GM12878 (cell line): ENCODE results near the gene SBNO2. TPM values are rescaled to one million over a fixed set of nuclear protein-coding genes. Genes with fewer than 3 reads are reported as not detected.

Experiments
- ATAC-seq: fragments of 200-7000 bp; cut with Tn5 transposase; 3 replicates; pipeline ENCODE4 v1.9.1; 2020; ENCODE audit warnings: mild to moderate bottlenecking, moderate library complexity
- BruUV-seq: library from RNA; stranded (reverse); fragments of 400-500 nt; replicated peaks from 2 replicates; lab custom pipeline; 2021; lab: Mats Ljungman, UMichigan
- CTCF ChIA-PET: fragments of 300-600 bp; sonication (Branson Sonifier 250); formaldehyde crosslinking; extraction: SDS; loops from one replicate; lab custom pipeline; 2021; ENCODE audit warnings: inconsistent platforms; lab: Yijun Ruan, JAX
- POLR2A ChIA-PET: fragments of 350-600 bp; formaldehyde crosslinking; extraction: SDS; loops from one replicate; lab custom pipeline; 2021; ENCODE audit warnings: inconsistent platforms; lab: Charles Lee
- RAD21 ChIA-PET: fragments of 300-600 bp; sonication (Branson Sonifier 250); formaldehyde crosslinking; loops from one replicate; lab custom pipeline; 2023; ENCODE audit warnings: antibody characterized with exemption; ENCODE audit not compliant: unreplicated experiment; lab: Charles Lee
- SMC1A ChIA-PET: fragments of 300-600 bp; sonication (Branson Sonifier 250); formaldehyde crosslinking; loops from one replicate; lab custom pipeline; 2023; ENCODE audit not compliant: unreplicated experiment, uncharacterized antibody; lab: Charles Lee
- DNase-seq: peaks from one replicate; pipeline ENCODE4 v3.0.0-alpha.2; 2011; ENCODE audit warnings: low read depth, low spot score
- FAIRE-seq: peaks from 3 replicates; lab custom pipeline; 2011; peaks lifted over from hg19 to GRCh38; lab: Jason Lieb, UNC
- H2AFZ ChIP-seq: 2 replicates; pipeline ENCODE4 v1.6.0; 2011; ENCODE audit warnings: low read depth, low read length, control low read depth; ENCODE audit not compliant: control insufficient read depth
- H3K27ac ChIP-seq: 2 replicates; pipeline ENCODE4 v1.5.1; 2011; ENCODE audit warnings: control low read depth; ENCODE audit not compliant: control insufficient read depth, insufficient read depth
- H3K27me3 ChIP-seq, 2 experiments: replicated peaks in 1 of 2; 2 replicates each; pipeline versions ENCODE4 v1.6.0 to v1.6.1; 2011; ENCODE audit warnings: low read length in 1 of 2; ENCODE audit not compliant: control insufficient read depth in 2 of 2, insufficient read depth in 2 of 2
- H3K36me3 ChIP-seq, 2 experiments: 2 replicates each; pipeline ENCODE4 v1.5.1; 2011; ENCODE audit warnings: low read length in 1 of 2; ENCODE audit not compliant: control insufficient read depth in 2 of 2, insufficient read depth in 2 of 2
- H3K4me1 ChIP-seq: 2 replicates; pipeline ENCODE4 v1.6.1; 2011; ENCODE audit warnings: mild to moderate bottlenecking, low read length, moderate library complexity, mixed read lengths; ENCODE audit not compliant: control insufficient read depth, insufficient read depth
- H3K4me2 ChIP-seq: 2 replicates; pipeline ENCODE4 v1.6.0; 2011; ENCODE audit warnings: control low read depth; ENCODE audit not compliant: control insufficient read depth, insufficient read depth
- H3K4me3 ChIP-seq: fragments of 200-600 bp; sonication (generic); 2 replicates; pipeline ENCODE4 v1.5.1; 2016
- H3K79me2 ChIP-seq: 2 replicates; pipeline ENCODE4 v1.6.0; 2011; ENCODE audit warnings: low read length; ENCODE audit not compliant: control insufficient read depth, insufficient read depth
- H3K9ac ChIP-seq: 2 replicates; pipeline ENCODE4 v1.8.0; 2011; ENCODE audit warnings: low read length, control low read depth, mixed read lengths; ENCODE audit not compliant: control insufficient read depth, insufficient read depth
- H3K9me3 ChIP-seq: replicated peaks from 3 replicates; pipeline ENCODE4 v1.5.1; 2011; ENCODE audit warnings: mild to moderate bottlenecking, low read length; ENCODE audit not compliant: control insufficient read depth, insufficient read depth
- H4K20me1 ChIP-seq: 2 replicates; pipeline ENCODE4 v1.6.0; 2011; ENCODE audit not compliant: control insufficient read depth, insufficient read depth
- ATF2 ChIP-seq: IDR thresholded peaks from 2 replicates; pipeline ENCODE4 v1.6.1; 2012; ENCODE audit warnings: low read length, inconsistent platforms
- CBX3 ChIP-seq: fragments of 200-600 bp; sonication (generic); IDR thresholded peaks from 2 replicates; pipeline ENCODE4 v1.6.1; 2016; ENCODE audit warnings: low read depth, borderline replicate concordance
- CHD2 ChIP-seq: IDR thresholded peaks from 2 replicates; pipeline ENCODE4 v1.6.1; 2011; ENCODE audit warnings: low read depth, low read length, improper control_type of control experiment, borderline replicate concordance
- HSF1 ChIP-seq: fragments of 150-350 bp; IDR thresholded peaks from 2 replicates; pipeline ENCODE4 v1.6.1; 2014; ENCODE audit warnings: mild to moderate bottlenecking, low read depth, low read length
- IRF3 ChIP-seq: fragments of 450-650 bp; IDR thresholded peaks from 2 replicates; pipeline ENCODE4 v1.6.1; 2014; ENCODE audit warnings: mild to moderate bottlenecking
- MYB ChIP-seq: fragments of 150-350 bp; IDR thresholded peaks from 2 replicates; pipeline ENCODE4 v1.6.1; 2014; ENCODE audit warnings: mild to moderate bottlenecking, low read depth, low read length, borderline replicate concordance
- PAX5 ChIP-seq: IDR thresholded peaks from 2 replicates; pipeline ENCODE4 v1.6.1; 2011; ENCODE audit warnings: low read depth, low read length, borderline replicate concordance
- RELA ChIP-seq: fragments of 450-650 bp; IDR thresholded peaks from 2 replicates; pipeline ENCODE4 v1.8.0; 2014; ENCODE audit warnings: borderline replicate concordance; ENCODE audit not compliant: partially characterized antibody
- RELB ChIP-seq: fragments of 450-650 bp; IDR thresholded peaks from 2 replicates; pipeline ENCODE4 v1.6.1; 2017; ENCODE audit warnings: low read depth, mild to moderate bottlenecking, moderate library complexity
- SMC3 ChIP-seq: IDR thresholded peaks from 2 replicates; pipeline ENCODE4 v1.6.1; 2011; ENCODE audit warnings: low read length, improper control_type of control experiment, borderline replicate concordance
- SPI1 ChIP-seq: IDR thresholded peaks from 2 replicates; pipeline ENCODE4 v1.6.1; 2011; ENCODE audit warnings: low read depth, mild to moderate bottlenecking, low read length, moderate library complexity, borderline replicate concordance; ENCODE audit not compliant: insufficient read depth
- STAT1 ChIP-seq: fragments of 450-650 bp; conservative IDR thresholded peaks from 2 replicates; pipeline ENCODE4 v1.6.1; 2014; ENCODE audit warnings: antibody characterized with exemption, mild to moderate bottlenecking
- STAT3 ChIP-seq: IDR thresholded peaks from 2 replicates; pipeline ENCODE4 v1.6.1; 2011; ENCODE audit warnings: low read depth, low read length, improper control_type of control experiment
- TCF7 ChIP-seq: IDR thresholded peaks from 2 replicates; pipeline ENCODE4 v1.6.1; 2014; ENCODE audit warnings: antibody characterized with exemption, borderline replicate concordance
- YY1 ChIP-seq: IDR thresholded peaks from 2 replicates; pipeline ENCODE4 v1.6.1; 2011; ENCODE audit warnings: low read depth, mild to moderate bottlenecking, low read length
- ZNF274 ChIP-seq: IDR thresholded peaks from one replicate; pipeline ENCODE4 v1.8.0; 2011; ENCODE audit not compliant: insufficient read length, insufficient read depth
- ZZZ3 ChIP-seq: IDR thresholded peaks from 2 replicates; pipeline ENCODE4 v1.6.1; 2011; ENCODE audit warnings: low read depth; ENCODE audit not compliant: control insufficient read depth, insufficient read length
- WGBS: methylation state at CpG from one replicate; pipeline ENCODE4 v1.1.6; 2016; ENCODE audit warnings: low lambda C conversion rate; ENCODE audit not compliant: insufficient replicate concordance, insufficient coverage; ENCODE audit errors: missing lambda C conversion rate; 5-methylcytosine and 5-hydroxymethylcytosine counted together
- in situ Hi-C: fragments of 300-500 bp; cut with MboI; formaldehyde crosslinking; loops from 9 replicates; pipeline ENCODE4 v1.14.3; 2018; ENCODE audit warnings: mixed read lengths
- intact Hi-C: fragments of 100-400 bp; cut with micrococcal nuclease; formaldehyde crosslinking; loops from one replicate; pipeline ENCODE4 v1.14.2; 2022; ENCODE audit not compliant: unreplicated experiment
- polyA plus RNA-seq, 11 experiments: library from polyadenylated mRNA; depleted of rRNA in 4 of 11; unstranded in 6 of 11; stranded (reverse) in 5 of 11; fragments of >200 nt; fragmentation: Nextera tagmentation in 4 of 11; fragmentation: Illumina TruSeq in 1 of 11; extraction: Ambion mirVana in 4 of 11; extraction: Trizol in 1 of 11; gene quantifications; 1 replicate in 1 of 11; 2 replicates in 10 of 11; pipeline versions ENCODE4 v1.2.1 to v1.2.3, GENCODE V29; 2011 to 2016; ENCODE audit warnings: inconsistent platforms in 2 of 11, missing spikeins in 2 of 11, low read depth in 1 of 11
- total RNA-seq, 4 experiments: library from RNA; depleted of rRNA in 3 of 4; stranded (reverse); fragments of >200 nt in 3 of 4; fragmentation: Illumina TruSeq in 1 of 4; extraction: Trizol in 1 of 4; gene quantifications; 2 replicates each; pipeline versions ENCODE4 v1.2.1 to v1.2.3, GENCODE V29; 2013 to 2021

The SBNO2 gene
- total and polyA plus RNA-seq, 10 of the 15 experiments (the other 5 are each of a cell fraction or from before 2014, with no cell fraction given): 0.08 to 44.6 (median 5.4) TPM

GRCh38 chr19:1118999-1119398, 55.1 kb downstream of the SBNO2 start:
- no peaks in the 10 kb centered on the region for H3K9me3 ChIP-seq
- no TSS peak for BruUV-seq
- no peaks in the 10 kb centered on the region for H4K20me1 ChIP-seq
- no peak for ATAC-seq
- H3K4me1 ChIP-seq: no peaks in the 10 kb centered on the region
- ChIA-PET CTCF (no interaction called here), SMC1A (no interaction called here), RAD21 (no interaction called here), POLR2A (no interaction called here)
- FAIRE-seq: no peak
- no peak for TF ChIP-seq HSF1
- TF ChIP-seq CHD2: no peak
- no peak for TF ChIP-seq CBX3
- TF ChIP-seq PAX5: no peak
- no peak for TF ChIP-seq STAT1
- TF ChIP-seq MYB: no peak
- TF ChIP-seq STAT3: no peak
- no peak for TF ChIP-seq RELA
- no peak for TF ChIP-seq IRF3
- no peak for TF ChIP-seq ZZZ3
- TF ChIP-seq YY1: no peak
- TF ChIP-seq SPI1: no peak
- TF ChIP-seq SMC3: no peak
- no peak for TF ChIP-seq ATF2
- no peak for TF ChIP-seq TCF7
- no peak for TF ChIP-seq ZNF274
- no peak for TF ChIP-seq RELB
- H3K9ac ChIP-seq: no peak overlapping the region
- no peak overlapping the region for H3K27ac ChIP-seq
- no peak overlapping the region for H3K4me3 ChIP-seq
- no peaks in the 10 kb centered on the region for H3K27me3 ChIP-seq
- in situ Hi-C loops (no loop called here), intact Hi-C loops (no loop called here)
- no peak overlapping the region for H3K4me2 ChIP-seq
- peaks cover 0 to 45% of the 10 kb centered on the region in 2 experiments for H3K36me3 ChIP-seq
- no peak overlapping the region for H2AFZ ChIP-seq
- 94% methylated on average over 34 of the region's 34 CpGs for WGBS
- no peaks in the 10 kb centered on the region for H3K79me2 ChIP-seq
- no peak for DNase-seq
